Activated naive CD8-positive, alpha-beta T cell treated with anti-CD3 and anti-CD28 coated beads for 36 hours (primary cell): ENCODE data around the gene PCDHB3. TPM values are rescaled to one million over a fixed set of nuclear protein-coding genes. Genes with fewer than 3 reads are reported as not detected.
"Not testable (repeated sequence)": the region's sequence is repeated elsewhere in the genome, so short reads cannot be mapped to it uniquely, and the experiment has no call there.

Experiments
- DNase-seq: peaks from one replicate; pipeline ENCODE4 v3.0.0; 2021
- H3K27ac Mint-ChIP-seq: one replicate; pipeline ENCODE4 v1.8.0; 2022; ENCODE audit warnings: mild to moderate bottlenecking, moderate library complexity, mixed read lengths
- H3K27me3 Mint-ChIP-seq: one replicate; pipeline ENCODE4 v1.8.0; 2022; ENCODE audit warnings: mild to moderate bottlenecking, mixed read lengths
- H3K36me3 Mint-ChIP-seq: one replicate; pipeline ENCODE4 v1.8.0; 2021; ENCODE audit warnings: mild to moderate bottlenecking, mixed read lengths
- H3K4me1 Mint-ChIP-seq: one replicate; pipeline ENCODE4 v1.8.0; 2021; ENCODE audit warnings: mixed read lengths
- H3K4me3 Mint-ChIP-seq: one replicate; pipeline ENCODE4 v1.8.0; 2022; ENCODE audit warnings: mild to moderate bottlenecking, moderate library complexity, mixed read lengths
- H3K9me3 Mint-ChIP-seq: one replicate; pipeline ENCODE4 v1.8.0; 2022; ENCODE audit warnings: mixed read lengths
- total RNA-seq, 2 experiments: library from RNA; stranded (reverse); gene quantifications; one replicate each; pipeline ENCODE4 v1.2.3, GENCODE V29; 2021

The PCDHB3 gene
- total RNA-seq, 2 experiments from 2014 or later: not detected

- Mint-ChIP-seq H3K4me1 (no peaks in the 10 kb centered on the region), H3K27ac (no peak within 1 kb of the TSS), H3K27me3 (peaks cover 37% of the 10 kb centered on the region), H3K36me3 (peaks cover 5% of the 10 kb centered on the region), H3K9me3 (peaks cover 15% of the 10 kb centered on the region), H3K4me3 (no peak within 1 kb of the TSS)
- no peak for DNase-seq
Observed at GRCh38 chr5:141121563-141121962, 21.3 kb downstream of the PCDHB3 start, which contains the start of gene PCDHB4. Gene PCDHB4, plus strand, starts transcription at chr5:141121818. Its CDS starts 181 bp downstream, at chr5:141121999.

GRCh38 chr5:141121985-141122384 is 21.7 kb downstream of the PCDHB3 start:
- H3K4me3 Mint-ChIP-seq: no peak overlapping the region
- H3K27ac Mint-ChIP-seq: no peak overlapping the region
- H3K27me3 Mint-ChIP-seq: peaks cover 37% of the 10 kb centered on the region
- peaks cover 12% of the 10 kb centered on the region for H3K9me3 Mint-ChIP-seq
- no peak for DNase-seq
- no peaks in the 10 kb centered on the region for H3K4me1 Mint-ChIP-seq
- peaks cover 5% of the 10 kb centered on the region for H3K36me3 Mint-ChIP-seq

DNA sequence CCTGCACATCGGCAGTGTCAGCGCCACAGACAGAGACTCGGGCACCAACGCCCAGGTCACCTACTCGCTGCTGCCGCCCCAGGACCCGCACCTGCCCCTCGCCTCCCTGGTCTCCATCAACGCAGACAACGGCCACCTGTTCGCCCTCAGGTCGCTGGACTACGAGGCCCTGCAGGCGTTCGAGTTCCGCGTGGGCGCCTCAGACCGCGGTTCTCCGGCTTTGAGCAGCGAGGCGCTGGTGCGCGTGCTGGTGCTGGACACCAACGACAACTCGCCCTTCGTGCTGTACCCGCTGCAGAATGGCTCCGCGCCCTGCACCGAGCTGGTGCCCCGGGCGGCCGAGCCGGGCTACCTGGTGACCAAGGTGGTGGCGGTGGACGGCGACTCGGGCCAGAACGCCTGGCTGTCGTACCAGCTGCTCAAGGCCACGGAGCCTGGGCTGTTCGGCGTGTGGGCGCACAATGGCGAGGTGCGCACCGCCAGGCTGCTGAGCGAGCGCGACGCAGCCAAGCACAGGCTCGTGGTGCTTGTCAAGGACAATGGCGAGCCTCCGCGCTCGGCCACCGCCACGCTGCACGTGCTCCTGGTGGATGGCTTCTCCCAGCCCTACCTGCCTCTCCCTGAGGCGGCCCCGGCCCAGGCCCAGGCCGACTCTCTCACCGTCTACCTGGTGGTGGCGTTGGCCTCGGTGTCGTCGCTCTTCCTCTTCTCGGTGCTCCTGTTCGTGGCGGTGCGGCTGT is 23.3 kb downstream of the PCDHB3 start:
- peaks cover 42% of the 10 kb centered on the region for H3K27me3 Mint-ChIP-seq
- H3K27ac Mint-ChIP-seq, H3K4me3 Mint-ChIP-seq: not testable (repeated sequence)

GRCh38 chr5:141127305-141127704 is 27.0 kb downstream of the PCDHB3 start:
- DNase-seq: no peak
- H3K27ac Mint-ChIP-seq: no peak overlapping the region
- no peaks in the 10 kb centered on the region for H3K4me1 Mint-ChIP-seq
- H3K36me3 Mint-ChIP-seq: peaks cover 5% of the 10 kb centered on the region
- H3K9me3 Mint-ChIP-seq: peaks cover 12% of the 10 kb centered on the region
- H3K4me3 Mint-ChIP-seq: no peak overlapping the region
- H3K27me3 Mint-ChIP-seq: peaks cover 37% of the 10 kb centered on the region

More for the DNA sequence above, 23.3 kb downstream of the PCDHB3 start:
- not testable (repeated sequence) for H3K36me3 Mint-ChIP-seq, DNase-seq, H3K4me1 Mint-ChIP-seq
- peaks cover 10% of the 10 kb centered on the region for H3K9me3 Mint-ChIP-seq

GRCh38 chr5:141135030-141135717 is 34.9 kb downstream of the PCDHB3 start, which contains the start of gene PCDHB5:
Gene PCDHB5, plus strand, starts transcription at chr5:141135206. Its CDS starts 229 bp downstream, at chr5:141135435.
- no peak within 1 kb of the TSS for H3K27ac Mint-ChIP-seq
- no peak for DNase-seq
- peak within 1 kb of the TSS; percentile 45 for H3K4me3 Mint-ChIP-seq
- H3K9me3 Mint-ChIP-seq: peaks cover 27% of the 10 kb centered on the region
- peaks cover 13% of the 10 kb centered on the region for H3K36me3 Mint-ChIP-seq
- H3K27me3 Mint-ChIP-seq: peaks cover 41% of the 10 kb centered on the region
- peaks cover 5% of the 10 kb centered on the region for H3K4me1 Mint-ChIP-seq

DNA sequence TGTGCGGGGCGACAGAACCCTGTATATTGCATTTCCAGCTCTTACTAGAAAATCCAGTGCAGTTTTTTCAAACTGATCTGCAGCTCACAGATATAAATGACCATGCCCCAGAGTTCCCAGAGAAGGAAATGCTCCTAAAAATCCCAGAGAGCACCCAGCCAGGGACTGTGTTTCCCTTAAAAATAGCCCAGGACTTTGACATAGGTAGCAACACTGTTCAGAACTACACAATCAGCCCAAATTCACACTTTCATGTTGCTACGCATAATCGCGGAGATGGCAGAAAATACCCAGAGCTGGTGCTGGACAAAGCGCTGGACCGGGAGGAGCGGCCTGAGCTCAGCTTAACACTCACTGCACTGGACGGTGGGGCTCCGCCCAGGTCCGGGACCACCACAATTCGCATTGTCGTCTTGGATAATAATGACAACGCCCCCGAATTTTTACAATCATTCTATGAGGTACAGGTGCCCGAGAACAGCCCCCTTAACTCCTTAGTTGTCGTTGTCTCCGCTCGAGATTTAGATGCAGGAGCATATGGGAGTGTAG is 35.5 kb downstream of the PCDHB3 start:
- Mint-ChIP-seq H3K27ac (no peak overlapping the region), H3K36me3 (peaks cover 13% of the 10 kb centered on the region), H3K27me3 (peaks cover 37% of the 10 kb centered on the region), H3K4me1 (peaks cover 5% of the 10 kb centered on the region), H3K4me3 (no peak overlapping the region), H3K9me3 (peaks cover 27% of the 10 kb centered on the region)
- no peak for DNase-seq

DNA sequence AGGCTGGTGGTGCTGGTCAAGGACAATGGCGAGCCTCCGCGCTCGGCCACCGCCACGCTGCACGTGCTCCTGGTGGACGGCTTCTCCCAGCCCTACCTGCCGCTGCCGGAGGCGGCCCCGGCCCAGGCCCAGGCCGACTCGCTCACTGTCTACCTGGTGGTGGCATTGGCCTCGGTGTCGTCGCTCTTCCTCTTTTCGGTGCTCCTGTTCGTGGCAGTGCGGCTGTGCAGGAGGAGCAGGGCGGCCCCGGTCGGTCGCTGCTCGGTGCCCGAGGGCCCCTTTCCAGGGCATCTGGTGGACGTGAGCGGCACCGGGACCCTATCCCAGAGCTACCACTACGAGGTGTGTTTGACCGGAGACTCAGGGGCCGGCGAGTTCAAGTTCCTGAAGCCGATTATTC is 37.1 kb downstream of the PCDHB3 start:
- not testable (repeated sequence) for H3K4me3 Mint-ChIP-seq, H3K27ac Mint-ChIP-seq

GRCh38 chr5:141149812-141150211 is 49.5 kb downstream of the PCDHB3 start, which contains the start of gene PCDHB6:
Gene PCDHB6, plus strand, starts transcription at chr5:141150057. Its CDS starts 201 bp downstream, at chr5:141150258.
- Mint-ChIP-seq H3K4me3 (no peak within 1 kb of the TSS), H3K4me1 (no peaks in the 10 kb centered on the region), H3K27me3 (peaks cover 69% of the 10 kb centered on the region), H3K36me3 (peaks cover 11% of the 10 kb centered on the region), H3K27ac (no peak within 1 kb of the TSS), H3K9me3 (peaks cover 27% of the 10 kb centered on the region)
- no peak for DNase-seq

More for the DNA sequence above, 37.1 kb downstream of the PCDHB3 start:
- Mint-ChIP-seq H3K27me3 (peaks cover 44% of the 10 kb centered on the region), H3K36me3 (peaks cover 13% of the 10 kb centered on the region), H3K9me3 (peaks cover 25% of the 10 kb centered on the region)
- DNase-seq, H3K4me1 Mint-ChIP-seq: not testable (repeated sequence)

- peaks cover 11% of the 10 kb centered on the region for H3K36me3 Mint-ChIP-seq
Observed at GRCh38 chr5:141150224-141150992, 50.1 kb downstream of the PCDHB3 start.

GRCh38 chr5:141150993-141151325 is 50.7 kb downstream of the PCDHB3 start:
- no peak for DNase-seq
- H3K4me3 Mint-ChIP-seq: no peak overlapping the region
- H3K9me3 Mint-ChIP-seq: peaks cover 28% of the 10 kb centered on the region
- H3K27me3 Mint-ChIP-seq: peaks cover 72% of the 10 kb centered on the region
- peaks cover 11% of the 10 kb centered on the region for H3K36me3 Mint-ChIP-seq
- no peak overlapping the region for H3K27ac Mint-ChIP-seq
- H3K4me1 Mint-ChIP-seq: no peaks in the 10 kb centered on the region

More at GRCh38 chr5:141150224-141150992, 50.1 kb downstream of the PCDHB3 start:
- H3K27ac Mint-ChIP-seq: no peak overlapping the region
- no peaks in the 10 kb centered on the region for H3K4me1 Mint-ChIP-seq
- peaks cover 27% of the 10 kb centered on the region for H3K9me3 Mint-ChIP-seq
- no peak overlapping the region for H3K4me3 Mint-ChIP-seq
- H3K27me3 Mint-ChIP-seq: peaks cover 68% of the 10 kb centered on the region
- no peak for DNase-seq

- H3K9me3 Mint-ChIP-seq: peaks cover 30% of the 10 kb centered on the region
- not testable (repeated sequence) for H3K4me1 Mint-ChIP-seq, DNase-seq, H3K27ac Mint-ChIP-seq, H3K4me3 Mint-ChIP-seq
- peaks cover 72% of the 10 kb centered on the region for H3K27me3 Mint-ChIP-seq
- H3K36me3 Mint-ChIP-seq: peaks cover 14% of the 10 kb centered on the region
Observed at GRCh38 chr5:141151632-141152031, 51.4 kb downstream of the PCDHB3 start.

GRCh38 chr5:141152096-141152495 is 51.8 kb downstream of the PCDHB3 start:
- not testable (repeated sequence) for H3K4me3 Mint-ChIP-seq, DNase-seq, H3K27ac Mint-ChIP-seq, H3K4me1 Mint-ChIP-seq
- Mint-ChIP-seq H3K36me3 (peaks cover 18% of the 10 kb centered on the region), H3K9me3 (peaks cover 34% of the 10 kb centered on the region), H3K27me3 (peaks cover 76% of the 10 kb centered on the region)
